GM12875 (cell line): Measurements from ENCODE around the gene HYCC1.

ENCODE experiments used
- H3K4me3 ChIP-seq: one replicate; pipeline ENCODE4 v1.5.1; 2011; ENCODE audit warnings: low read depth, low read length, control low read depth
- CTCF ChIP-seq: IDR thresholded peaks from 2 replicates; pipeline ENCODE4 v1.5.1; 2011; ENCODE audit warnings: low read depth, mild to moderate bottlenecking, control low read depth, inconsistent platforms, low read length, moderate library complexity, borderline replicate concordance; ENCODE audit not compliant: insufficient read depth

HYCC1 gene

GRCh38 chr7:22995011-22995410 lies 18.9 kb downstream of the HYCC1 start:
- H3K4me3 ChIP-seq, result no peak overlapping the region
- TF ChIP-seq CTCF, result no peak

- no peak for TF ChIP-seq CTCF
- no peak overlapping the region for H3K4me3 ChIP-seq
Observed at GRCh38 chr7:22992874-22993840, 20.8 kb downstream of the HYCC1 start.

- no peak for TF ChIP-seq CTCF
Observed at GRCh38 chr7:22990588-22990949, 23.4 kb downstream of the HYCC1 start.

GRCh38 chr7:22989643-22990587 lies 24.0 kb downstream of the HYCC1 start:
- H3K4me3 ChIP-seq, result no peak overlapping the region
- TF ChIP-seq CTCF, result no peak

More at GRCh38 chr7:22990588-22990949, 23.4 kb downstream of the HYCC1 start:
- H3K4me3 ChIP-seq, result no peak overlapping the region

- TF ChIP-seq CTCF, result no peak
- H3K4me3 ChIP-seq, result no peak overlapping the region
Observed at GRCh38 chr7:22985436-22985835, 28.5 kb downstream of the HYCC1 start.

- H3K4me3 ChIP-seq, result no peak overlapping the region
- no peak for TF ChIP-seq CTCF
Observed at GRCh38 chr7:22983257-22983855, 30.6 kb downstream of the HYCC1 start.
